WTC11 (cell line): ENCODE results near the gene GLT1D1. TPM values are rescaled to one million over a fixed set of nuclear protein-coding genes. Genes with fewer than 3 reads are reported as not detected.

ENCODE experiments used
- ATAC-seq: fragments of 200-7000 bp; cut with Tn5 transposase; 2 replicates; pipeline ENCODE4 v1.10.0; 2021; ENCODE audit warnings: mild to moderate bottlenecking, moderate library complexity
- CTCF ChIA-PET: fragments of 300-600 bp; sonication (Branson Sonifier 250); formaldehyde crosslinking; loops from one replicate; lab custom pipeline; 2021; ENCODE audit warnings: antibody characterized with exemption; lab: Charles Lee
- POLR2A ChIA-PET: fragments of 350-600 bp; sonication (Branson Sonifier 250); formaldehyde crosslinking; loops from one replicate; lab custom pipeline; 2021; ENCODE audit warnings: antibody characterized with exemption; lab: Charles Lee
- DNase-seq: peaks from one replicate; pipeline ENCODE4 v3.0.0; 2021; ENCODE audit warnings: low spot score
- H3K27ac Mint-ChIP-seq: 2 replicates; pipeline ENCODE4 v1.8.0; 2021; ENCODE audit warnings: mixed read lengths
- H3K27me3 Mint-ChIP-seq: 2 replicates; pipeline ENCODE4 v1.8.0; 2021; ENCODE audit warnings: low read depth, mild to moderate bottlenecking, moderate library complexity, mixed read lengths
- H3K36me3 Mint-ChIP-seq: 2 replicates; pipeline ENCODE4 v1.8.0; 2021; ENCODE audit warnings: mixed read lengths
- H3K4me1 Mint-ChIP-seq: 2 replicates; pipeline ENCODE4 v1.8.0; 2022; ENCODE audit warnings: mixed read lengths
- H3K4me3 Mint-ChIP-seq: 2 replicates; pipeline ENCODE4 v1.8.0; 2021; ENCODE audit warnings: mild to moderate bottlenecking, moderate library complexity, mixed read lengths
- H3K9me3 Mint-ChIP-seq: 2 replicates; pipeline ENCODE4 v1.8.0; 2021; ENCODE audit warnings: mixed read lengths
- AR ChIP-seq: fragments of 250-450 bp; sonication (Bioruptor Pico); IDR thresholded peaks from 2 replicates; pipeline ENCODE4 v1.9.0; 2021; ENCODE audit warnings: mild to moderate bottlenecking
- CREB1 ChIP-seq: sonication (generic); formaldehyde crosslinking; IDR thresholded peaks from 2 replicates; pipeline ENCODE4 v1.8.0; 2023; ENCODE audit warnings: mild to moderate bottlenecking, missing genetic modification reagents
- CTCF ChIP-seq: fragments of 200-600 bp; IDR thresholded peaks from 2 replicates; pipeline ENCODE4 v1.8.0; 2022; ENCODE audit warnings: antibody characterized with exemption
- ELF4 ChIP-seq: sonication (generic); formaldehyde crosslinking; IDR thresholded peaks from 2 replicates; pipeline ENCODE4 v1.8.1; 2022; ENCODE audit warnings: low read depth, mild to moderate bottlenecking, moderate library complexity, missing genetic modification reagents
- ETV6 ChIP-seq: sonication (generic); formaldehyde crosslinking; IDR thresholded peaks from 2 replicates; pipeline ENCODE4 v1.8.1; 2022; ENCODE audit warnings: mild to moderate bottlenecking, missing genetic modification reagents
- JAZF1 ChIP-seq: fragments of 250-450 bp; sonication (Bioruptor Pico); IDR thresholded peaks from 2 replicates; pipeline ENCODE4 v1.9.0; 2021; ENCODE audit warnings: moderate library complexity, mild to moderate bottlenecking, inconsistent platforms
- JUN ChIP-seq: sonication (generic); formaldehyde crosslinking; IDR thresholded peaks from 2 replicates; pipeline ENCODE4 v1.8.0; 2023; ENCODE audit warnings: mild to moderate bottlenecking, missing genetic modification reagents
- MAX ChIP-seq: sonication (generic); formaldehyde crosslinking; IDR thresholded peaks from 2 replicates; pipeline ENCODE4 v1.8.0; 2022; ENCODE audit warnings: mild to moderate bottlenecking, missing genetic modification reagents
- MLX ChIP-seq: sonication (generic); formaldehyde crosslinking; IDR thresholded peaks from 2 replicates; pipeline ENCODE4 v1.8.1; 2023; ENCODE audit warnings: mild to moderate bottlenecking, missing genetic modification reagents, moderate library complexity
- MYBL2 ChIP-seq: sonication (generic); formaldehyde crosslinking; IDR thresholded peaks from 2 replicates; pipeline ENCODE4 v1.8.1; 2023; ENCODE audit warnings: mild to moderate bottlenecking, moderate library complexity, missing genetic modification reagents
- NFYB ChIP-seq: sonication (generic); formaldehyde crosslinking; conservative IDR thresholded peaks from 2 replicates; pipeline ENCODE4 v1.8.0; 2022; ENCODE audit warnings: low read depth, missing genetic modification reagents
- PRDM15 ChIP-seq: sonication (generic); formaldehyde crosslinking; IDR thresholded peaks from 2 replicates; pipeline ENCODE4 v1.8.0; 2022; ENCODE audit warnings: missing genetic modification reagents
- TP53 ChIP-seq: sonication (generic); formaldehyde crosslinking; IDR thresholded peaks from 2 replicates; pipeline ENCODE4 v1.8.1; 2023; ENCODE audit warnings: mild to moderate bottlenecking, missing genetic modification reagents
- USF2 ChIP-seq: sonication (generic); formaldehyde crosslinking; IDR thresholded peaks from 2 replicates; pipeline ENCODE4 v1.8.1; 2023; ENCODE audit warnings: mild to moderate bottlenecking, missing genetic modification reagents, moderate library complexity
- total RNA-seq: library from RNA; stranded (reverse); gene quantifications from 3 replicates; pipeline ENCODE4 v1.2.3, GENCODE V29; 2021

Gene GLT1D1
- total RNA-seq, 1 experiment from 2014 or later: 1.5 TPM

GRCh38 chr12:128813392-128813791 is 39.9 kb upstream of the GLT1D1 start:
- H3K27ac Mint-ChIP-seq: no peak overlapping the region

GRCh38 chr12:128813883-128814282 is 39.4 kb upstream of the GLT1D1 start:
- peaks cover 49% of the 10 kb centered on the region for H3K9me3 Mint-ChIP-seq
- peaks cover 4% of the 10 kb centered on the region for H3K27me3 Mint-ChIP-seq
- H3K4me3 Mint-ChIP-seq: no peak overlapping the region
- no peak for DNase-seq
- TF ChIP-seq JAZF1 (no peak), AR (CRISPR knock-in tag) (no peak), NFYB (no peak), ETV6 (CRISPR knock-in tag) (no peak), ELF4 (CRISPR knock-in tag) (no peak), JUN (CRISPR knock-in tag) (no peak), MAX (CRISPR knock-in tag) (no peak), CTCF (no peak), MYBL2 (CRISPR knock-in tag) (no peak)
- ATAC-seq: no peak
- H3K36me3 Mint-ChIP-seq: peaks cover 67% of the 10 kb centered on the region
- ChIA-PET CTCF (no interaction called here), POLR2A (no interaction called here)
- peaks cover 8% of the 10 kb centered on the region for H3K4me1 Mint-ChIP-seq
- H3K27ac Mint-ChIP-seq: no peak overlapping the region

More at GRCh38 chr12:128813392-128813791, 39.9 kb upstream of the GLT1D1 start:
- peaks cover 4% of the 10 kb centered on the region for H3K27me3 Mint-ChIP-seq
- no peak for DNase-seq
- ATAC-seq: no peak
- peaks cover 53% of the 10 kb centered on the region for H3K9me3 Mint-ChIP-seq
- H3K4me1 Mint-ChIP-seq: peaks cover 8% of the 10 kb centered on the region
- CTCF ChIA-PET: no interaction called here
- TF ChIP-seq MAX (CRISPR knock-in tag) (no peak), TP53 (no peak), CREB1 (CRISPR knock-in tag) (no peak), MLX (CRISPR knock-in tag) (no peak), PRDM15 (CRISPR knock-in tag) (no peak), USF2 (CRISPR knock-in tag) (no peak)
- TF ChIP-seq, all 79 proteins: peak for 0
- POLR2A ChIA-PET: no interaction called here
- H3K36me3 Mint-ChIP-seq: peaks cover 72% of the 10 kb centered on the region
- no peak overlapping the region for H3K4me3 Mint-ChIP-seq
